Pons (tissue), 1 donor: ENCODE data around the gene RGS1.

ENCODE experiments used
- DNase-seq: peaks from one replicate; pipeline ENCODE4 v3.0.0-alpha.2; 2016; ENCODE audit warnings: low spot score

The RGS1 gene, protein sequence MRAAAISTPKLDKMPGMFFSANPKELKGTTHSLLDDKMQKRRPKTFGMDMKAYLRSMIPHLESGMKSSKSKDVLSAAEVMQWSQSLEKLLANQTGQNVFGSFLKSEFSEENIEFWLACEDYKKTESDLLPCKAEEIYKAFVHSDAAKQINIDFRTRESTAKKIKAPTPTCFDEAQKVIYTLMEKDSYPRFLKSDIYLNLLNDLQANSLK

DNA sequence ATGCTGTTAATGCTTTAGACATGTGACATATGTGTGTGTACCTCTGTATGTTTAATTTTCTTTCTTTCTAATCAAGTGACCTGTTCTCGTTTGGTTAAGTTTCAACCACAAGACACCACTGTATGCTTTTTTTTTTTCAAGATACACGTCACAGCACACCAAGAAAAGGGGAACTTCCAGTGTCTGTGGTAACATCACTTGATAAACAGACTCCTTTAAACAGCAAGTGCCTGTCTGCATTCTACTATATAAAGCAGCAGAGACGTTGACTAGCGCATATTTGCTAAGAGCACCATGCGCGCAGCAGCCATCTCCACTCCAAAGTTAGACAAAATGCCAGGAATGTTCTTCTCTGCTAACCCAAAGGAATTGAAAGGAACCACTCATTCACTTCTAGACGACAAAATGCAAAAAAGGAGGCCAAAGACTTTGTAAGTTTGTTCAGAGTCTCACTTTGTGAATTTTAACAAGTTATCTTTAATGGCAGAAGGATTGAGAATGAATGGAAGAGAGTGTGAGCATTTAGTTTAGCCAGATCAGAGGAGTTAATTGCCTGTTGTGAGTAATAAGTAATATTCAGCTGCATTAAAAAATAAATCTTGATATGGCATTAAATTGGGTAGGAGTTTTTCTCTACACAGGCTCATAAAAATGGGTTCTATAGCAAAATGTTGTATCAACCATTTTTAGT, at the start of gene RGS1:
TSS of gene RGS1 (plus strand) at position 275 of the 691 bp plus-strand sequence. CDS start at position 295, 20 bp downstream.
- peak; percentile 85 for DNase-seq

DNA sequence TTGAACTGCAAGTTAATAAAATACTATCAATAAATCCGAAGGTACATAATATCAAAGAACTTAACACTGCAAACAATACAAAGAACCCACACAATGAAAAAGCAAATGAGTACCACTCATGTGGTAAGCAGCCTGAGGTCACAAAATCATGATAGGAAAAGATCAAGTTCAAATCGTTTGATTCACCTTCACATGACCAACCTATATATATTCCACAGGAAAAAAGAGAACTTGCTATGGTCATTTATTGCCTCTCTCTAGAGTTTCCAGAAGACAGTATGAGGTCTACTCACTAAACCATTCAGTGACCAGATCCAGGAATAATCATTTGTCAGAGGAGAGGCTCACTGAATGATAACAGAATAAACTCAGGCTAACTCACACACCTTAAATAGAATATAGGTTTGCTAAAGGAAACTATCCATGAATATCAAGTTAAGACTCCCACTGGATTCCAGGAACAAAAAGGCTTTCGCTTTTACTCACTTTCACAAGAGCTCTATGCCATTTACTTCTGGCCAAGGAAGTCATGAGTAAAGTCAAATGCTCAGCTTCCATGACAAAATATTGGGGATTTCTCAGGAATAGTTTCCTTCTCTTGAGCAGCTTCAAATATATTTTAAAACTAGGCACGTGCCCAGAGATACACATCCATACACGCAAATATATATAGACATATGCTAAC, 48.3 kb upstream of the RGS1 start:
- no peak for DNase-seq

DNA sequence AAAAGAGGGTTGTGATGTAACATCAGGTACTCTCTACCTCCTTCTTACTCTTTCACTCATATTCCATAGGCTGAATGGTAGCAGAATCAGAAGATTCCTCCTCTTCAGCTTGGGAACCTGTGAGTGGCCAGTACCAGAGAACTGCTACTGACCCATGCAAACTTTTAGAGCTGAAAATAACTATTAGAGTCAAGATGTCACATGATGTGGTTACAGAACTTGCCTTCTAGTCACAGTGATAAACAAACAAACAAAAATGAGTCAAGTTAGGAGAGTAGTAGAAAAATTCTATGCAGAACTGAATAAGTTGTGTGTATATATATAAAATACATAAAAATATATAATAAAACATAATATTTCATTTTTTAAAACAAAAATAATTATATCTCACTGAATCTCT, 47.6 kb upstream of the RGS1 start:
- DNase-seq: no peak

DNA sequence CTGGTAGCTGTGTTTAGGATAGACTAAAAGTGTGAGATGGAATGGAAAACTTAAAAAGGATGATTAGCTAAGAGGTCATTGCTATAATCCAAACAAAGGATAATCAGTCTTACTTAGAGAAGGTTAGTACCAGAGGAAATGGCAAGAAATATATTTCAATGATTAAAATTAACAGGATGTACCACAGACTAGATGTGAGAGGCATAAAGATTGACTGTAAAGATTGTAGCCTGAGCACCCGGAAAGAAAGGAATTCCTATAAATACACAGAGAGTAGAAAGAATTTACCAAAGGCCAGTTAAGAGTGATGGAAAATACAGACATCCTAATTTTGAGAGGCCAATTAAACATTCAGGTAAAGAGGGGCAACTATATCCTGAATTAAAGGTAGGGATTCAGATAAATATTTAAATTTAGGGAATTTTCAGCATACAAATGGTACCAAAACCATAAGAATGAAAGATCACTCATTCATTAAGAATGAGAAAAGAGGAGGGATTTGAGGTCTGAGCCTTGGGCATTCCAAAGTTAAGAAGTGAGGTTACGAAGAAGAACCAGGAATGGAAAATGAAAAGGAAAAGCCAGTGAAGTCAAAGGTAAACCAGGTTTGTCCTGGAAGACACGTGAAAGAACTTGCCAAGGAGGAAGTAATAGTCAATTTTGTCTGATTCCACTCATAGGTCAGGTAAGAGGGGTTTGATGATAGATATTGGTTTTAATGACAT, 46.4 kb upstream of the RGS1 start:
- DNase-seq: no peak

DNA sequence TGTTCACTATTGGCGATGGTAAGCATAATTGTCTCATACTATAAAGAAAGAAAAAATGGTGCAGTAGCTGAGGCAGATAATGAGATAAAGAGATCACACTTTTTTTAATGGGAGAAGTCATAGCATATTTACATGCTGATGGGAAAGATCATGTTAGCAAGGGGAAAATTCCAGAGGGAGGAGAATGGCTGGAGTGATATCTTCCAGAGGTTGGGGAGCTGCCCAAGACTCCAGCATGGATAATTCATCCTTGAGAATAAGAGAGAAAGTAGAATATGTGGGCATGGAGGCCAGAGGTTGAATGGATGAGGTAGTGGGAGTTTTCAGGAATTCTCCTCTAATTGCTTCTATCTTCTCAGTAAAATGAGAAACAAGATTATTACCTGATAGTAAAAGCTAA, 45.8 kb upstream of the RGS1 start:
- DNase-seq: no peak

DNA sequence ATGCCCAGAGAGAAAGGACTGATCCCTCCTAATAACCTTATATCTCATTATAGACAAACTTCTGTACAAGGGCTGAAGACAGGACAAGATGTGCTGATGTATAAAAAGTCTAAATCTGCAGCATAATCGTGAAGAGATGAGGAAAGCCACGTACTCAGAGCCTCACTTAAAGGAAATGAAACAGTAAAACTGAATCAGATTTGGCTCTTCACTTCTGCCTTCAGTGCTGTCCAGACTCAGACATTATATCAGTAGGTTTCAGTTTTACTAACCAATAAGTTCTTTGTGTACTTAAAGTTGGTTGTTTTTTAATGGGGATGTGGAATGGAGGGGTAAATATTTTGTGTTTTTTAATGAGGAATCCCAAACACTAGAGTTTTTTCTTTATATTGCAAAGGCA, 45.3 kb upstream of the RGS1 start:
- peak; percentile 80 for DNase-seq

DNA sequence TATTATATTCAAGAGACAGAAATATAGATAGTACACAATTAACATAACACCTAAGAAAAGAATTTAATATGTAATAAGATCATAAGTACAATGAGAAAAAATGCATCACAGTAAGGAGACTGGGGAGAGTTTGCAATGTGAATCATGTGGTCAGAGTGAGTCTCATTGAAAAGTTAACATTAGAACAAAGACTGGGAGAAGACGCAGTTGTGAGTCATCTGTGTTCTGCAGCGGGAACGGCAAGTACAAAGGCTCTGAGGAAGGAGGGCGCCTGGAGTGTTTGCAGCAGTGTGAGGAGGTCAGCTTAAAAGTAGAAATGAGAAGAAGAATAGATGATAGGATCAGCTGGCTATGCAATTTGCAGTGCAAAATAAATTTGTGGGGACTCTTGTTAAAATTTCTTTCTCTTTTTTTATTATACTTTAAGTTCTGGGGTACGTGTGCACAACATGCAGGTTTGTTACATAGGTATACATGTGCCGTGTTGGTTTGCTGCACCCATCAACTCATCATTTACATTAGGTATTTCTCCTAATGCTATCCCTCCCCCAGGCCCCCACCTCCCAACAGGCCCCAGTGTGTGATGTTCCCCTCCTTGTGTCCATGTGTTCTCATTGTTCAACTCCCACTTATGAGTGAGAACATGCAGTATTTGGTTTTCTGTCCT, 44.4 kb upstream of the RGS1 start:
- DNase-seq: peak; percentile 73

DNA sequence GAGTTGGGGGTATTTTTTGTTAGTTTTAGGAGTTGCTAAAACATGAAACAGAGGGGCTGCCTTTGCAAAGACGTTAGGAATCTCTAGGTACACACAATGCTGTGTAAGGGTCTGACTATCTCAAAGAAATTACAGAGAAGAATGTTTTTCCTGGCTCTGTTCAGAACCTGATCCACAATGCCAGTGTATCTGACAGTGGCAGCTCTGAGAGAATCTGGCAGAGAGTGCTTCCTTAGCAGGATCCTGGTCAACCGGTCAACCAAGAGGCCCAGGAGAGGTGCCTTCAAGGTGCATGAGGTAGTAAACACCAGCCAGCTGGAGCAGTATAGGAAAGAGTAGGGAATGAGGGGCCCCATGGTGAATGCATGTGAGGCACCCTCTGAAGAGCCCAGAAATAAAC, 40.9 kb upstream of the RGS1 start:
- DNase-seq: no peak

DNA sequence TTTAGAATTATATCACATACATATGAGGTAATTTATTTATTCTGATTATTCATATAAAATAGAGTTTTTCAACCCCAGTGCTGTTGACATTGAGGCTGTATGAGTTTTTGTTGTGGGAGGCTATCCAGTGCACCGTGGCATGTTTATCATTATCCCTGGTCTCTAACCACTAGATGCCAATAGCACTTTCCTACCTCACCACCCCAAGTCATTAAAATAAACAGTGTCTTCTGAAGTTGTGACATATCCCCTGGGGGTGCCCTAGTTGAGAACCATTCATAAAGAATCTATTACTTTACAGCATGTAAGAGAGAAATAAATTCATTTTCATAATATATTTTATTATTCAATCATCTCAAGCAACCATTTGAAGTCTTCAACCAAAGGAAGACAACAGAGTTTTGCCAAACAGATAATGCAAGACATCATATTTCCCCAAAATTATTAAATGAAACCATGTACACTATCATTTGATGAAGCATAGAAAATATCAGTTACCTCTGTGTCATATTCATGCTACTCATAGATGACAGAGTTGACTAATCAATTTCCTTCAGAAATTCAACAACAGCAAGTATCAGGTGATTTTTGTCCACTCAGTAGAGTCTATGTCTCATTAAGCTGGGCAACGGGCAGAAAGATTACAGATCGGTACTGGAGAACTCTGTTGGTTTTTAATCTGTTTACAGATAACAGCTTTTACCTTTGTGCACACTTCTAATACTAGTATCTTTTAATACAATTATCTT, 39.5 kb upstream of the RGS1 start:
- no peak for DNase-seq

DNA sequence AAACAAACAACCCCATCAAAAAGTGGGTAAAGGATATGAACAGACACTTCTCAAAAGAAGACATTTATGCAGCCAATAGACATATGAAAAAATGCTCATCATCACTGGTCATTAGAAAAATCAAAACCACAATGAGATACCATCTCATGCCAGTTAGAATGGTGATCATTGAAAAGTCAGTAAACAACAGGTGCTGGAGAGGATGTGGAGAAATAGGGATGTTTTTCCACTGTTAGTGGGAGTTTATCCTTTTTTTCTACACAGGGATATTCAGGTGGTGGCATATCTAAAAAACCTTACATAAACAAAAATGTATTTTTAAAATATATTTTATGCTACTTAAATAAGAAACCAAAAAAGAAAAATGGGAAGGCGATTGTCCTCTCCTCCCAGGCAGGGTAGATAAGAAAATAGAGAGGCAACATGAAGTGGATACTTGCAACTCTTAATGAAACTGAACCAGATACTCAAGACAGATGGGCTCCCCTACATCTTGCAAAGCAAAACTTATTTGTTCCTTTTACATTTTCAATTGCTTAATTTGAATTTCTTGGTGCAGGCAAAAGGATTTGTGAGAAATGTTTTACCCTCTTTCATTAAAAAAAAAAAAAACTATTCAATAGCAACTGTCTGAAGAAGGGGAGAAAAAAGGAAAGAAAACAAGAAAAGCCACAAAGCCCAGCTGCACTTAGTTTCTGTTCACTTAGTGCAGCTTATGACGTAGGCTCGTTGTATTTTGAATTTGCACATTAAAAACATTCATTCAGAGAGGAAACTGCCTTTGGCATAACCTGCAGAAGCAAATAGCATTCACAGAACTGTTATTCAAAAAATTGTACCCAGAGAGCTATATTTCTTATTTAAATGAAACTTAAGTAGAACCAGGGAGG, 36.9 kb upstream of the RGS1 start:
- DNase-seq: no peak

DNA sequence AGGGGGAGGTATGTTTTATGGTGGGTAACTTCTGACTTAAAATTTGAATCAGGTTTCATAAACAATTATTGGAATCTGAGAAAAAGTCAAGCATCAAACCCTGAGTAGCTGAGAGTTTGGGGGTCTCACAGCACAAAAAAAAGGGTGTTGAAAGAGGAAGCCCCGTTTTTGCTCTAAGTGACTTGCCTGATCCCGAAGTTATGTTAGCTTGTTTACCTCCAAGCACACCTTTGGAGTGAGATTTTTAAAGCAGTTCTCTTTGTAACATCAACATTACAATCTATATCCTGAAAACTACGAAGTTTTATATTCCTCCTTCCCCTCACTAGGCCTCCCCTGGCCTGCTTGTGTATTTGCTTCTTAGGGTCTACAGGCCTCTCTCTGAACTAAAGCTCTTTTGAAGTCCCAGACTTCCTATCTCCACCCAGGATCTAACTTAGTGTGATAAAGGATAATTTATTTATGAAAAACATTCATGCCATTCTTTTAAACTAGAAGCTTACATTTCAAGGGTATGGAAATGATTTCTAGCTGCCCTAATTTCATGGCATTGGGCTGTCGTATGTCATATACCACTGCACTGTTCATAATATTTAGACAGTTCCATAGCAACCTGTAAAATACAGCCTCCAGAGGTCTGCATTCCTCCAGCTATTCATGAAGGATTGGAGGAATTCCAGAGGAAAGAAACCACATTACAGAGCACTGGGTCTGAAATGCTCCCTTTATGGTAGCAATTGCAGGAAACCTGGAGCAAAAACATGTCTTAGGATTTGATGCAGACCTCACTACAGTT, 36.1 kb upstream of the RGS1 start:
- DNase-seq: no peak

DNA sequence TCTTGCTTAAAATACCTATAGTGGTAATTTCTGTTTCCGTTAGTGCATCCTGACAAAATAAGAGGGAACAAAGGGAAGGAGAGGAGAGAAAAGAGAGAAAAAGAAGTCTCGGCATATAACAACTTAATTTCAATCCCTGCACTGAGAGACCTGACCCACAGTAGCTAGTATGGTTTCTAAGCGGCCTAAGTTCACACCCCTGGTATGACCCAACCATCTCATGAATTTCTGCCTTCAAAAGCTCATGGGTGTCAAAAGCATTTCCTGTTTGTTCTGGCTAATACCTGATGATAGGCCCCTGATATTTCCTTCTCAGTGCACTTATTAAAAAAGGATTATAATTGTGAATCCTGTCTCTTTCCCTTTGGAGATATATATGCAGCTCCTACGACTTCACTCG, 32.1 kb upstream of the RGS1 start:
- no peak for DNase-seq

DNA sequence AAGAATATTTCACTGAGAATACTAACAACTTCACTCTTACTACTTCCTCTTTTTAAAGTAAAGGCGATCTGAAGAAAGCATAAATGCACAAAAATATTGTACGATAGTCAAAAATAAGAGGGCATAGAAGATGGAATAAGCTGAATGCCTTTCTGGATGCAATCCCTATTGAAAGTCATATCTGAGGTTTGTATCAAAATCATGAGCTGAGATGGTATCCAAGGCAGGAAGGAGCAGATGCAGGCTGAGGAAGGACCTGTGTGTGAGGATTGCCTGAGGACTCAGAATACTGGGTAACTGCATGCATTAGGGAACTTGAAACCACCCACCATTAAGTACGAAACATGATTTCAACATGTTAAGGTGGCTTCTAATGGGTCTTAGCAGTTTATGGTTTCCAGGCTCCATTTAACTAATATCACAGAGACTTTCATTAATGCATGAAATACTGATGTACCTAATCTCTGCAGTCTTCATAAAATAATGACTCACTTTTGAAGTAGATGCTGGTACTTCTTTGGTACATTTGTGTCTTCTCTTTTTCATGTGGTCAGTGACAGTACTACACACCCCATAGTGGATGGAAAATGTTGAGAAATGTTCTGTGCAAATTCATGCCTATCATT, 29.6 kb upstream of the RGS1 start:
- DNase-seq: peak; percentile 53

DNA sequence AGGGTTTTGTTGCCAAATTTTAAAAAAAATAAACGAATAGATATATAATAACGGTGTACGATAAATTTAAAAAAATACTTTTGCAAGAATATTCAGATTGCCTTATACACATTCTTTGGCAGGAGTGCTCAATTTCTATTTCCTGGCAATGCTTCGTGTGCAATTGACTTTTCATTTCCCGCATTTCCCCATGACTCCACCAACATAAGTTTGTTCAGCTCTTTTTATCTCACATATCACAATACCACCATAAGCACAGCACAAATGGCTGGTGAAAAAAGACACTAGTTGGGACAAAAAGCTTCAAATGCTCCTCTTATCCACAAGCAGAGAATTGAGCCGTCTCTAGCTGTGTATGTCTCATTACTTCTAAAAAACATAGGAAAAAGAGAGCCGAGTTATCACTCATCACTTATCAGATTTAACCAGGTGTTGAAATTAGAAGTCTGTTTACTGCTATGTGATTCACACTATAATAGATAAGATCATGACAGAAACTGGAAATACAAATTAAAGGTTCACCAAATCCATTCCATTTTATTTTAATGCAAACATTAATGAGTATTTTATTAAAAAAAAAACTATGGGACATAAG, 28.9 kb upstream of the RGS1 start:
- DNase-seq: no peak

DNA sequence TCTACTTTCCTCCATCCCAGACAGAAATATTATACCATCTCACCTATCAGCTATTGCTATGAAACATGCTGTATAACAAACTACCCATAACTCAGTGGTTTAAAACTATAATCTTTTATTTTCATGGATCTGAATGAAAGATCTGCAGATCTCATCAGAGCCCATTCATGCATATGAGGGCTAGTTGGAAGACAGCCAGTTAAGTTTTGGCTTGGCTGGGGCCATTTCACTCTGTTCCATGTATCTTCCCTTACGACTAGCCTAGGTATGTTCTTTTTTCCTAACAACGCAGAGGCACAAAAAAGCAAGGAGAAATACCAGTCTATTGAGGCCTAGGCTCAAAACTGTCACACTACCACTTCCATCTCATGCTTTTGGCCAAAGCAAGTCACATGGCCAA, 28.1 kb upstream of the RGS1 start:
- DNase-seq: no peak

DNA sequence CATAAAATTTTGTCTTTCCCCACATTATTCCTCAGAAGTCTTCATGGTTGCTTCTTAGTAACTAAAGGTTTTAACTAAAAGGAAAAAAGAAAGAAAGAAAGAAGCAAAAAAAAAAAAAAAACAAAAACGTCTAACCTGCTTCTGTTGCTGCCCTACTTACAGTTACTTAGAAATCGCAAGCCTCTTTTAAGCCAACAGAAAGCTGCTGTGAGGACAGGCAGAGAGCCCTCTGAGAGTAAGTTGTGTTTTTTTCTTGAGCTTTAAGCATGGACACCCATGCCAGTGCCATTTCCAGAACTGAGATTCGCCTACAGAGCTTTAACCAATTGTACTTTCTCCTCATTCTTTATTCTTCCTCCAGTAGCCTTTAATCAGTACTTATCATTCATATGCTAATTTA, 25.6 kb upstream of the RGS1 start:
- no peak for DNase-seq

DNA sequence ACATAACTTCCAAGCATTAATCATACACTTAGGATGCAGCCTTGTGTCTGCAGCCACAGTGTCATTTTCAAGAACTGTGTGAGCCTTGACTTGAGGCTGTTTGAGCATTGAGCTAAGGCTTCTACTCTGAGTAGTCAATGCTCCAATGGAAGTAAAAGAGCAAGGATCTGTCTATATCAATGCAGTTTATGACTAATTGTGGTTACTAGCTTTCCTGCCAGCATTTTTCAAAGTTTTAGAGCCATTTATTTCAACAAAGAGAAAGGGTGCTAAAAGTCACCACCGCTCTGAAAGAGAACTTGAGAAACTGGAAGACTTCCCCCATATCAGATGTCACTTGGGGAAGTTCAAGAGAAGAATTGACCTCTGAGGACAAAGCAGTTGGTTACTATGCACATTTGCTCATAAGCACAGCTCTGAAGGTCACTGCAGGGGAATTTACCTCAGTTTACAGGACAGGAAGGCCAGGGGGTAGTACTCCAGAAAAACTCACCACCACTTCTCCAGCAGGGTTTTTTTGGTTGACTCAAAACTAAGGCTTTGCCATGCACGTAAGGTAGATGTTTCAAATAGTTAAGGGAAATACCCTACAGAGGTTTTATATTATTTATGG, 24.5 kb upstream of the RGS1 start:
- DNase-seq: no peak

DNA sequence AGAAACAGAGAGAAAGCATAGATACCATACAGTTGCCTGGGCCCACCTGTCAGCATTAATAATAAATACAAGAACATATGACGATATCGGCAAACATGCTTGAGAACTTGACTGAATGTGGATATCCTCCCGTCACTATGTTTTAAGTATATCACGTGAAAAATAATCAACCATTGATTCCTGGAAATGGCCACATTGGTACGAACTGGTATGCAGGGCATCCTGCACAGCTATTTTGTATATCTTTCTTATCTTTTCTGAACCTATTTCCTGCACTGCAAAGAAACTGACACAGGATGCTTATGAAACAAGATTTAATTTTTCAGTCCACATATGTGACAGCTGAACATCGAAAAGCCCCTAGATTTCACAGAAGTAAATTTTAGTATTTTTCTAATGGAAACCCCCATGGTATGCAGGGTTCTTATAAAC, 22.8 kb upstream of the RGS1 start:
- no peak for DNase-seq
